Kidney glomerular epithelial cell (primary cell): ENCODE results near the gene CAPN15.

ENCODE experiments used
- DNase-seq: peaks from one replicate; lab custom pipeline; 2025; lab: John Stamatoyannopoulos, UW

Gene CAPN15

GRCh38 chr16:578232-578869 lies 50.8 kb downstream of the CAPN15 start:
- no peak for DNase-seq

- DNase-seq = no peak
Observed at GRCh38 chr16:578870-579405, 51.4 kb downstream of the CAPN15 start.

- DNase-seq = no peak
Observed at GRCh38 chr16:580141-580945, 52.8 kb downstream of the CAPN15 start.

- no peak for DNase-seq
Observed at GRCh38 chr16:580946-581498, 53.5 kb downstream of the CAPN15 start.

- DNase-seq = no peak
Observed at GRCh38 chr16:582218-582613, 54.7 kb downstream of the CAPN15 start.

- no peak for DNase-seq
Observed at GRCh38 chr16:582614-583331, 55.3 kb downstream of the CAPN15 start.

GRCh38 chr16:583470-583814 lies 55.9 kb downstream of the CAPN15 start:
- DNase-seq = no peak

GRCh38 chr16:583815-584591 lies 56.5 kb downstream of the CAPN15 start:
- DNase-seq = no peak

GRCh38 chr16:585351-585750 lies 57.8 kb downstream of the CAPN15 start:
- no peak for DNase-seq

GRCh38 chr16:586047-586644 lies 58.6 kb downstream of the CAPN15 start:
- no peak for DNase-seq

GRCh38 chr16:586645-587590 lies 59.4 kb downstream of the CAPN15 start:
- DNase-seq = no peak

GRCh38 chr16:588639-588888 lies 61.1 kb downstream of the CAPN15 start:
- no peak for DNase-seq

GRCh38 chr16:588889-589657 lies 61.6 kb downstream of the CAPN15 start:
- peak; percentile 94 for DNase-seq

- peak; percentile 94 for DNase-seq
Observed at GRCh38 chr16:589658-590187, 62.2 kb downstream of the CAPN15 start, which contains the start of gene RAB40C. RAB40C (plus strand) TSS chr16:590066; CDS start chr16:590292, 226 bp downstream.

- no peak for DNase-seq
Observed at GRCh38 chr16:590188-590814, 62.8 kb downstream of the CAPN15 start.

GRCh38 chr16:590815-591200 lies 63.3 kb downstream of the CAPN15 start:
- no peak for DNase-seq

GRCh38 chr16:591231-591630 lies 63.7 kb downstream of the CAPN15 start:
- DNase-seq = no peak

- no peak for DNase-seq
Observed at GRCh38 chr16:591892-592517, 64.5 kb downstream of the CAPN15 start.
